ENCODE data around the gene SMC2. TPM values are rescaled to one million over a fixed set of nuclear protein-coding genes. Genes with fewer than 3 reads are reported as not detected.

Gene SMC2
- total RNA-seq, 4 donors from 2014 or later = 3.3 to 30.4 (median 5.7) TPM

- intact Hi-C loops (cut with DNase I; ENCODE audit: low total_unique reads) = no loop called here
- H3K9me3 ChIP-seq = no peaks in the 10 kb centered on the region
- no peaks in the 10 kb centered on the region for H3K36me3 ChIP-seq
- DNase-seq = no peak
- TF ChIP-seq POLR2A (IDR thresholded peaks at IDR 0.05) (no peak), CTCF (IDR thresholded peaks at IDR 0.05) (no peak)
- no peak overlapping the region for H3K4me3 ChIP-seq
- no peaks in the 10 kb centered on the region for H3K4me1 ChIP-seq
- no peaks in the 10 kb centered on the region for H3K27me3 ChIP-seq
- no peak overlapping the region for H3K27ac ChIP-seq
These were observed 5.5 kb downstream of the SMC2 start for GRCh38 chr9:104099630-104100029.

GRCh38 chr9:104104360-104104759 is 10.3 kb downstream of the SMC2 start:
- intact Hi-C loops (cut with DNase I; ENCODE audit: low total_unique reads) = no loop called here
- Histone ChIP-seq H3K4me3 (no peak overlapping the region), H3K27ac (no peak overlapping the region), H3K36me3 (no peaks in the 10 kb centered on the region), H3K4me1 (no peaks in the 10 kb centered on the region), H3K27me3 (no peaks in the 10 kb centered on the region), H3K9me3 (no peaks in the 10 kb centered on the region)
- TF ChIP-seq CTCF (IDR thresholded peaks at IDR 0.05) (no peak), POLR2A (IDR thresholded peaks at IDR 0.05) (no peak)
- no peak for DNase-seq

GRCh38 chr9:104107799-104108198 is 13.7 kb downstream of the SMC2 start:
- H3K27me3 ChIP-seq = no peaks in the 10 kb centered on the region
- intact Hi-C loops (cut with DNase I; ENCODE audit: low total_unique reads) = no loop called here
- H3K9me3 ChIP-seq = no peaks in the 10 kb centered on the region
- no peaks in the 10 kb centered on the region for H3K36me3 ChIP-seq
- no peak for DNase-seq
- no peak overlapping the region for H3K4me3 ChIP-seq
- no peaks in the 10 kb centered on the region for H3K4me1 ChIP-seq
- no peak for TF ChIP-seq CTCF (IDR thresholded peaks at IDR 0.05)
- no peak overlapping the region for H3K27ac ChIP-seq

GRCh38 chr9:104108315-104108714 is 14.2 kb downstream of the SMC2 start:
- Histone ChIP-seq H3K4me1 (no peaks in the 10 kb centered on the region), H3K36me3 (no peaks in the 10 kb centered on the region), H3K27ac (no peak overlapping the region), H3K4me3 (no peak overlapping the region), H3K27me3 (no peaks in the 10 kb centered on the region), H3K9me3 (no peaks in the 10 kb centered on the region)
- no peak for TF ChIP-seq POLR2A (IDR thresholded peaks at IDR 0.05)
- no peak for TF ChIP-seq CTCF (IDR thresholded peaks at IDR 0.05)
- no peak for DNase-seq
- intact Hi-C loops (cut with DNase I; ENCODE audit: low total_unique reads) = no loop called here

- Histone ChIP-seq H3K36me3 (no peaks in the 10 kb centered on the region), H3K4me3 (no peak overlapping the region), H3K4me1 (no peaks in the 10 kb centered on the region), H3K27me3 (no peaks in the 10 kb centered on the region), H3K27ac (no peak overlapping the region), H3K9me3 (no peaks in the 10 kb centered on the region)
- intact Hi-C loops (cut with DNase I; ENCODE audit: low total_unique reads) = no loop called here
- DNase-seq = no peak
- TF ChIP-seq POLR2A (IDR thresholded peaks at IDR 0.05) = no peak
- TF ChIP-seq CTCF (IDR thresholded peaks at IDR 0.05) = no peak
These were observed 16.4 kb downstream of the SMC2 start for GRCh38 chr9:104110509-104110908.
